Ramos (cell line): ENCODE data around the gene POLL.

Experiments
- in situ Hi-C: fragments of 300-500 bp; cut with MboI; formaldehyde crosslinking; loops from one replicate; pipeline ENCODE4 v1.14.3; 2022; ENCODE audit warnings: low sequenced_read_pairs; ENCODE audit not compliant: unreplicated experiment

POLL gene

DNA sequence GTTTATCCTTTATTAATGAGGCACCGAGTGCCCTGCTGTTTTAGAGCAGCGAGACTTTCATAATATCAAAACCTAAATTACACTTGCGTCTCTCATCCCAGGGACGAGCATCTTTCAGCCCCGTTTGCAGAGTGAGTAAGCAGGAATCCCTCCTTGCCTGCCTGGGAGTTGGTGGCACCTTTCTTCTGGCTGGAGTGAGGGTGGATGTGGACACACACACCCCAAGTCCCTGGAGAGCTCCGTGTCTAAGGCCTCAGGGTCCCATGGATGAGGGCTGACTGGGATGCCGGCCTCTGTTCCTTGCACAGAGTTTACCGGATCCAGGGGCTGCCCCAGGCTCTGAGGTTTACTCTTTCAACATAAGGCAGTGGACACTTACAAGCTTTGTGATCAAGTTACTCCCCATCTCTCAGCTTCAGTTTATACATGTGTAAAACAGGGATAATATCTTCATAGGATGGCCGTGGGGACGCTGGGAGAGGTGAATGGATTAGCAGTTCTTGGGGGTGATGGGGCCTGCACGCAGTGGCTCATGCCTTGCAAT, 24.5 kb downstream of the POLL start:
- in situ Hi-C loops, result loop anchor here (25.0 kb wide), 1 partner anchor 276 kb away; no protein-coding TSS in a partner anchor

DNA sequence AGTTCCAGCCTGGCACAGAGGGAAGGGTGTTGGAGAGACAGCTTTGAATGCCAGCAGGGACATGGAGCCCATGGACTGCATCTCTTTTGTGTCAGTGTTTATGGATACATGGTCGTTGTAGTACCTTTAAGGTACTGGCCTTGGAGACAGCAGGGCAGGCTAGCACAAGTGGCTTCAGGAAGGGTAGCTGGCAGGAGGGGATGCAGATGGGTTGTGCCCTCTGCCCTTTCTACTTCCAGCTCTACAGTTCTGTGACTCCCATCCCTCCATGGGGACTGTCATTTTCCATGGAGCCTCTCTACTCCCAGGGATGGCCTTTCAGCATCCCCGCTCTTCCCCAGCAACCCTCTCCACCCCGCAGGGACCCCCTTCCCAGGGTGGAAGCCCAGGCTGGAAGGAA, 25.1 kb downstream of the POLL start:
- in situ Hi-C loops, result loop anchor here (25.0 kb wide), 1 partner anchor 276 kb away; no protein-coding TSS in a partner anchor

DNA sequence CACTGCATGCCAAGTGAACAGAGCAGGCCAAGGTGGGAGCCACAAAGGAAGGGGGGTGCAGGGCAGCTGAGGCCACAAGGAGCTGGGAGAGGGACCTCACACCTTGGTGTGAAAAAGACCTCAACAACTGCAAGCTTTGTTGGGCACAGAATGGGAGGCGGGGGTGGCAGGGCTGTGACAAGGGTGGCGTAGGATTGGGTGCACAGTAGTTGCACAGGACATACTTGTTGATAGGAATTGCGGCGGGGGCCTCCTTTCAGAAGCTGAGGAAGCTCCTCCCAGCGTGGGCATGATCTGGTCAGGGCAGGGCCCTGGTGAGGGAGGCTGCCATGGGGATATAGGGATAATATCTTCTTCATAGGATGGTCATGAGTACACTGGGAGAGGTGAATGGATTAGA, 25.8 kb downstream of the POLL start:
- in situ Hi-C loops, result loop anchor here (25.0 kb wide), 1 partner anchor 275 kb away; no protein-coding TSS in a partner anchor

DNA sequence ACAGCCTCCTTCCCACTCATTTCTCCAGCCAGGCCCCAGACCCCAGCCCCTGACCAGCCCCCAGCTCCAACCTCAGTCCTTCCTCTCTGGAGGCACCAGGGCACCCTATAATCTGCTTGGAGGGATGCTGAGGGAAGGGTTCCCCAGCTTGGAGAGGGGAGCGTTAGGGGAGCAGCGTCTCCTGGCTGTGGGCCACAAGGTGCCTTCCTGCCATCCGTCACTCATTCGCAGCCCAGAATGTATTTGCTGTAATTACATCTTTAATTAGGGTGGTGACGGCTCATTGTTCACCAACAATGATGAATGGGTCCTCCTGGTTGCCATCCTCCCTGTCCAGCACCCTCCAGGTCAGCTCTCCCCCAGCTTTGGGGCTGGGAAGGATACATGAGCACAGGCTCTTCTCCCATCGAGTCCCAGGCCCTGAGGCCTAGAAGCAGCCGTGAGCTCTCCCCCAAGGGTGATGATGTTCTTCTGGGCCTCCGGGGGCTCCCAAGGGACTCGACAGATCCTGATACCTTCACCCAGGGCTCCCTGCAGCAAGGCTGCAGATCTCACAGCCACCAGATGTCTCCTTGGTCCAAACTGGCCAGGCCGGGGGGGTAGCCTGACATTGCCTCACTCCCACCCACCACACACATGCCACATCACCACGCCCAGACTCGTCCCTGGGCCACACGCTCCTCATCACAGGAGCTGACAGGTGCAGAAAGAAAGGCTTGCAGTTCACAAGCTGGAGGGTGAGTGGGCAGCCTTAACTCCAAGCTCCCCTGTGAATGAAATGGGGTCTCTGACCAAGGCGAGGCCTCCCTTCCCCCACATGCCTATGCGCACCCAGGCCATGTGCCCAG, 26.8 kb downstream of the POLL start:
- in situ Hi-C loops, result loop anchor here (25.0 kb wide), 1 partner anchor 274 kb away; no protein-coding TSS in a partner anchor

DNA sequence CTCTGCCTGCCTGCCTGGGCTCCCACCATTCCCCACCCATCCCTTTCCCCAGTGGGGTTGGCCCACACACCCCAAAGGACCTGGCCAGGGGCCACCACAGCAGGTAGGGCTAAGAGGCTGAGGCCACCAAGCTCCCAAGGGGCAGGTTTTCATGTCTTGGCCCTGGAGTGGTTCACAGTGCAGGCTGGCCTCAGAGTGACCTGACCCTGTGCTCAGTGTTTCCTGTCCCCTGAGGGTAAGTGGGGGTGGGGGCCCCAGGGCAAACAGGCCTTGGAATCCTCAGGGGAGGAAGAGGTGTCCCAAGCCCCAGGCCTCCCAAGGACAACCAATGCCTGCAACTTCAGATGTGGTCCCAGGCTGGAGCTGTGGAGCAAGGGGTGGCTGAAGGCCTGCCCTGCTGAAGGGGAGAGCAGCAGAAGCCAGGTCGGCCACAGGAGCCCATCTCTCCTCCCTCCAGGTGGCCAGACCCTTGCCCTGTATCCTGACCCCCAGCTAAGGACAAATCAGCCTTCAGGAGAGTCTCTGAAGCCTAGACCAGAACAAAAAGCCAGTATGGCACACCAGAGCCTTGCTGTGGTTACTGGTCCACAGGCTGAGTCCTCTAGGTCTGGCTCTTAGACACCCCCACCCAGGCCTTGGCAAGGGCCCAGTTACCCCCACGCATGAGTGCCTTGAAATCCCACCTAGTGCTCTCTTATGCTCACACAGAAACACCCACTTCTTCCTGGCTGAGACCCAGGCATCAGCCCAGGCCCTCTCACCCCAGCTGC, 27.6 kb downstream of the POLL start:
- in situ Hi-C loops, result loop anchor here (25.0 kb wide), 1 partner anchor 273 kb away; no protein-coding TSS in a partner anchor

DNA sequence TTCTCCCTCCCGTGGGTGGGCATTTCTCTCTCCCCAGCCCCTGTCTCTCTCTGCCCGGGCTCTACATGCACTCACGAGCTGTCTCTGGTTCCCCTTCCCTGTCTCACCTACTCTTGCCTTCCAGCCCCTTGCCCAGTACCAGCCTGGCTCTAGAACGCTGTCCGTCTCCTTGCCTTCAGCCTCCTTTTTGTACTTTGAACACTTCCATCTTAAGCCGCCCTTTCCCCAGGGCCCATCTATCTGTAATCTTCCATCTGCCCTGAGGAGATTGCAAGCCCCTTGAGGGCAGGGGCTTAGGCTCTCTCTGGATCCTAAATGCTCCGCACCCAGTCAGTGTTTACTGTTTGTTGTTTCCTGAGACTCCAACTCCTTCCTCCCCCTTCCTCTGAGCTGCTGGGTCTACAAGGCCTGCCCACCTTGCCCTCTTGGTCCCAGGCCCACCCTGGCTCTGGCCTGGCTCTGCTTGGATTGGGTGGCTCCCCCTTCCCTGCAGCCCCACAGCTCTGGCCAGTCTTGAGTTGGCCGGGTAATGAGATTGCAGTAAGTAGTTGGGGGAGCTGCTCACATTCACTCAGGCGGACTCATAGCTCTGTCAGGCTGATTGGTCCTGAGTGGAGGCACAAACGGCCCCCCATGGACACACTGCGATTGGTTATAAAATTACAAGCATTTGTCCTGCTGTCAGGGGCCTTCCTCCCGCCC, 28.3 kb downstream of the POLL start:
- in situ Hi-C loops, result loop anchor here (25.0 kb wide), 1 partner anchor 272 kb away; no protein-coding TSS in a partner anchor

- in situ Hi-C loops, result loop anchor here (25.0 kb wide), 1 partner anchor 272 kb away; no protein-coding TSS in a partner anchor
These were observed 29.1 kb downstream of the POLL start for GRCh38 chr10:101558671-101559595.

DNA sequence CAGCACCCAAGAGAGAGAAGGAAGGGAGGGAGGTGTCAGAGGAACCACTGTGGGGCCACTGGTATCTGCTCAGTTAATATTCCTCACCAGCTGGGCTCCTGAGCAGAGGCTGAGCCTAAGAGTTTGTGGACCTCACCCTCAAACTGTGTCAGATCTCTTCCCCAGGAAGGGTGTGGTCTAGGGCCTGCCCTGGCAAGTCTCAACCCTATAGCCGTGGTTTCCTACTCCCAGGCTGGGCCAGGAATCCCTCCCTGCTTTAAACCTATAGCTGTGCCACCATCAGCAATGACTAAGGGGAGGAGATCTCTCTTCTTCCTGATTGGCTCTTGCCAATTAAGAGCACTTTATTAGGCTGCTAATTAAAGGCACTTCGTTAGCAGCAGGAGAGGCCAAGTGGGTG, 29.9 kb downstream of the POLL start:
- in situ Hi-C loops, result loop anchor here (25.0 kb wide), 1 partner anchor 271 kb away; no protein-coding TSS in a partner anchor

DNA sequence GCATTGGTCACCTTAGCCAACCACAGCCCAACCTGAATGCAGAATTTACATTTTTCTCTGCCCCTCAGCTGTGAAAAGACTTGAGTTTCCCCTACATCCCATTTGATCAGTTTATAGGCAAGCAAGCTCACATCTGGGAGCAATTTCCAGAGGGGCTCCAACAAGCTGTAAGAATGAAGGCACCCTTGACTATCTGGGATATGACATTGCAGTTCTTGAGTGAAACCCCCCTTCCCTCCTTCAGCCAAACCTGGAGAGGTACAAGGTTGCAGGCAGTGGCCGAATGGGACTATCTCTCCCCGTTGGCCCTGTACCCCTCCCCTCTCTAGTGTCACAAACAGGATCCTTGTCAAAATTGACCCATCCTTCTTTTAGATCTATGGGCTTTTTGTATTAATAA, 30.5 kb downstream of the POLL start:
- in situ Hi-C loops, result loop anchor here (25.0 kb wide), 1 partner anchor 270 kb away; no protein-coding TSS in a partner anchor

DNA sequence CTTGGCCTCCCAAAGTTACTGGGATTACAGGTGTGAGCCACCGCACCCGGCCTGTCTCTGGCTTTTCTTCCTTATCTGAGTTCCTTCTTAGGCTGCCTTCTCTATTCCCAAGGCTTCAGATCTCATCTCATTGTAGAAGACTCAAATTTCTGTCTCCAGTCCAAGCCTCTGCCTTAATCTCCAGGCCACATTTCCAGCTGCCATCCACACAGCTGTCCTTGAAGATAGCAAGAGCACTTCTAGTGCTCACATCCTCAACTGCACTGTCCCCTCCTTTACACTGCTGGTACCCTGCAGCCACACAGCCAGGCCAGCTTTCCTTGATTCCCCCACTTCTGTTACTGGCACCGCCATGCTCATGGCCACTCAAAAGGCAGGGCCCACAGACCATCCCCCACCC, 35.6 kb downstream of the POLL start:
- in situ Hi-C loops, result loop anchor here (25.0 kb wide), 1 partner anchor 265 kb away; no protein-coding TSS in a partner anchor

- in situ Hi-C loops, result loop anchor here (25.0 kb wide), 1 partner anchor 264 kb away; no protein-coding TSS in a partner anchor
These were observed 37.1 kb downstream of the POLL start for GRCh38 chr10:101550965-101551364.

- in situ Hi-C loops, result no loop called here
These were observed 42.2 kb downstream of the POLL start for GRCh38 chr10:101545898-101546297.

DNA sequence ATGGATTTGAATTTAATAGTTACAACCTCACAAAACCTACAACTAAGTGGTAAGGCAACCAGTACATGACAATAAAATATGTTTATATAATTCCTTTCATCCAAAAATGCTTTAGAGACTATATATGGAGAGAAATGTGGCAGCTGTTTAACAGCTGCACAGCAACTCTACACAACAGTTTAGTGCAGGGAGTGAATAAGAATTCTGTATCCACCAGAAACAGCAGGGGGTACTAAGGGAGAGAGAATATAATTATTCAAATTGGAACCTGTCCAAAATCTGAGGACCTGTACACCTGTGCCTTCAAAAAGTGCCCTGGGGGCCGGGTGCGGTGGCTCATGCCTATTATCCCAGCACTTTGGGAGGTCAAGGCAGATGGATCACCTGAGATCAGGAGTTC, 49.6 kb downstream of the POLL start:
- in situ Hi-C loops, result no loop called here

- in situ Hi-C loops, result no loop called here
These were observed 51.3 kb downstream of the POLL start for GRCh38 chr10:101536800-101537199.

GRCh38 chr10:101535949-101536348, 52.1 kb downstream of the POLL start:
- in situ Hi-C loops, result no loop called here

- in situ Hi-C loops, result no loop called here
These were observed 58.1 kb downstream of the POLL start for GRCh38 chr10:101529725-101530553.

- in situ Hi-C loops, result no loop called here
These were observed 58.9 kb downstream of the POLL start for GRCh38 chr10:101529207-101529606.
